GM12891 (cell line): ENCODE data around the gene UTP4.

ENCODE experiments used
- PAX5 ChIP-seq: IDR thresholded peaks from 2 replicates; pipeline ENCODE4 v1.6.1; 2011; ENCODE audit warnings: low read length, moderate library complexity, mild to moderate bottlenecking; ENCODE audit not compliant: insufficient read depth, severe bottlenecking
- POLR2A ChIP-seq: IDR thresholded peaks from 2 replicates; pipeline ENCODE4 v1.6.1; 2011; ENCODE audit warnings: low read depth, low read length, control low read depth
- POLR2AphosphoS5 ChIP-seq: IDR thresholded peaks from 2 replicates; pipeline ENCODE4 v1.6.1; 2011; ENCODE audit warnings: low read depth, low read length, control low read depth
- SPI1 ChIP-seq: IDR thresholded peaks from 2 replicates; pipeline ENCODE4 v1.6.1; 2011; ENCODE audit warnings: low read depth, low read length, control low read depth
- TAF1 ChIP-seq: IDR thresholded peaks from 2 replicates; pipeline ENCODE4 v1.6.1; 2011; ENCODE audit warnings: low read depth, low read length, control low read depth

GRCh38 chr16:69114346-69114975 is 18.0 kb upstream of the UTP4 start:
- no peak for TF ChIP-seq POLR2A
- TF ChIP-seq TAF1, result no peak
- no peak for TF ChIP-seq SPI1
- TF ChIP-seq POLR2AphosphoS5, result no peak
- no peak for TF ChIP-seq PAX5
